HG03280 (cell line): ENCODE results near the gene DCN.

Experiments
- ATAC-seq: cut with Tn5 transposase; IDR thresholded peaks from one replicate; pipeline ENCODE4 v1.9.1; 2021; ENCODE audit warnings: mild to moderate bottlenecking, moderate library complexity; ENCODE audit not compliant: unreplicated experiment

DCN gene

GRCh38 chr12:91188778-91189177 lies 6.2 kb upstream of the DCN start:
- no peak for ATAC-seq

DNA sequence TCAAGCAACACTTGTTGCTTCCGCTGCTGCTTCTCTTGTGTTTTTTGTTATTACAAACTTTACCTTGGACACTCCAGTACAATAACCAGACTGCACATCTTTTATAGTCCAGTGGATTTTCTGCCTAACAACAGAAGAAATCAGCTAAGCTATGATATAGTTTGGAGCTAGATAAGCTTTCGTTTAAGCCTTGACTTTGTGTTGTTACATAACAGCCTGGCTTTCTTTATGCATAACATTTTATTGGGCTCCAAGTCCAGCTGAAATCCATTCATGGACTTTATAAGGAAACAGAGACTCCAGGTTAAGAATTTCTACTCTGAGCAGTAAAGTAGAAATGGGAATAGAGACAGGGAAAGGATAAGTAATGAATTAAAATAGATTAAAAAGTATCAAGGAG lies 3.5 kb upstream of the DCN start:
- no peak for ATAC-seq

DNA sequence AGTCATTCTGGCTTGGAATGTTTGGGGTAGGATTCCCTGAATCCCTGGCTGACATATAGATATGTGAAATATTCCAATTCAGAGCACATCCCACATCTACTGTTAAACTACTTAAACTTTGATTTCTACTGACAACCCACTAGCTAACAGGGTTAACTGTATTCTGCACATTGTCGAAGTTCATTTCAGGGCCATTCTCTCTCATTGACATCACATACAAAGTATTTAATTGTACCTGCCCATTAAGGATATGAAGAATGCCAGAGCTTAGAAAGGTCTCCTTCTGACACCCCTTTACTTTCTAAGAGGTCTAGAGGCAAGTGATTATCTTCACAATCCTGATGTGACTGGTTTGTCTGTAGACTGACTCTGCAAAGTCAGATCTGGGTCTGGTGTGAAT lies 2.8 kb upstream of the DCN start:
- ATAC-seq, result no peak

DNA sequence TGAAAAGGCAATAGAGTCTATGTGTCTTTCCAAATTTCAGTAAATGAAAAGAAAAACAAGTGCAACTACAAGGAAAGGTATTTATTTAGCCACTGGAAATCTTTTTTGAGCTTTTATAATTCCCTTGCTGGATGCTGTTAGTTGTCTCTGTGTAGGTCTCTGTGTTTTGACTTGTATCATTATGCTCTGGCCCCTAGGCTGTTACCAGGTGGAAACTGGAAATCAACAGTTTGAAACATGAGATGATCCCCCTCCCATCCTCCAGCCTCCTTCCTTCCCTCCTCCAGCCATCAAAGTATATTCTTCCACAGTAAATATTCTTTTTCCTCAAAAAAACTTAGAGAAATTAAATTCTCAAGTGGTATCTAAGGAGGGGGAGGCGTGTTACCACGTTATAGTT lies 934 bp upstream of the DCN start:
- no peak for ATAC-seq

- no peak for ATAC-seq
Observed at GRCh38 chr12:91180582-91181395, 1.8 kb downstream of the DCN start.

DNA sequence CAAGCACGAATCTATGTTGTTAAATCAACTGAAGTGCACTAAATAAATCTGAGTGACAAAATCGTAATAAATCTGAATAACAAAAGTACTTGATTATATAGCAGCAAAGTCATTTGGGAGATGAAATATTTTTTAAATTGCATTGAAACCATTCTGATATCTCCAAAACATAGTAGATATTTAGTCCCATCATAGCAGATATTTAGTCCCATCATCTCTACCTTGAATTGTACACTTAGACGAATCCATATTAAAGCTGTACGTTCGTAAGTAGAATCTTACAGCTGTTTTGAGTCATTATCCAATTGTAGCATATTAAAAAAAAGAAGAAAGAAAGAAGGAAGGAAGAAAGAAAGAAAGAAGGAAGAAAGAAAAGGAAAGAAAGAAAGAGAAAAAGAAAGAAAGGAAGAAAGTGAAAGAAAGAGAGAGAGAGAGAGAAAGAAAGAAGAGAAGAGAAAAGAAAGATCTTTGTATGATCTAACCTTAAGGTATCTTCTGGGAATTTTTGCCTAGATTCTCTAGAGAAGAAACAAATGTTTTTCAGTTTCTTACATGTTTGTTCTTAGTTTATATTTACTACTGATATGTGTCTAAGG lies 2.6 kb downstream of the DCN start:
- ATAC-seq, result no peak

GRCh38 chr12:91179315-91179714 lies 3.3 kb downstream of the DCN start:
- ATAC-seq, result no peak

DNA sequence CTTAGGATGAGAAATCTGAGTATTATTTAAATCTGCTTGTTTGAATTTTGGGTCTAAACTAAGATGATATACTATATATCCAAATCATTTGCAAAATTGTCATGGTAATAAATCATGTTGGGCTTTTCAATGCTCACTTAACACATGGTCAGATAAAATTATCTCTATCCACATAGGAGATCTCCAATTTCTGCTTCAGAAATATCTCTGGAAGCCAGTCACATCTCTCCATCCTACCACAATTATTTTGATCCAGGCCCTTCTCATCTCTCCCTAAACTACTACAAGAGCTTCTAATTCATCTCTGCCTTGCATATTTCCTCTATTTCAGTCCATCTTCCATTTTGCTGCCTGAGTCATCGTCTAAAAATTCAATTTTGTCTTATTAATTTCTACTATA lies 3.8 kb downstream of the DCN start:
- no peak for ATAC-seq

GRCh38 chr12:91178139-91178561 lies 4.5 kb downstream of the DCN start:
- ATAC-seq, result no peak

DNA sequence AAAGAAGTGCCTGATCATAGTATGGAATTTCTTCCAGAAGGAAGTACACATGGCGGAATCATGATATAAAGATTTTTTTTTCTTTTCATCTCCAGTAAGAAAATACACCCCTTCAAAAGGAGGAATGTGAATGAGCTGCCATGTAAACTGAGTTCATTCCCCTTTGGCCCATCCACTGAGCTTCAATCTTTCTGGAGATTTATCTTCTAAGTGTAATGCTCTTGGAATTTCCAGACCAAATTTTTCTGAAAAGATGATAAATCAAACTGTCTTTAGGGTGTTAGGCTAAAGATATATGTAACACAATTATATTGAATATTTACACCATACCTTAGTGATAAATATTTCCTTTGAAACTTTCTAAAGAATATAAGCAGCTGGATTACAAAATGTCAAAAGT lies 5.2 kb downstream of the DCN start:
- ATAC-seq, result no peak

DNA sequence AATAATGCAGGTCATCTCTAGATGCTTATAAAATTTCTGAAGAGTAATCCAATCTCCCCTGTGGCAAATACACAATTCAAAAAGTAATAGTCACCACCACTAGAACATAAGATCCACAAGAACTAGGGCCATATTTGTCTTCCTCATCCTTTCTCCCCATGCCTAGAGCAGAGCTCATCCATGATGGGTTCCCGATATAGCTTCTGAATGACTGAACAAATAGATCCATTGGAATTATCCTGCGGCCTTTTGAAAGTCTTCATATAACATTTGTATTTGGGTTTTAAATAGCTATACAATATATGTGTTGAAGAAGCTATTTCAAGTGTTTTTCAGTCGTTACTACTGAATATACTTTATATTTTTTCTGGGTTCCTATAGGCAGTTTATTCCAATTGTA lies 5.7 kb downstream of the DCN start:
- no peak for ATAC-seq

GRCh38 chr12:91176358-91176757 lies 6.3 kb downstream of the DCN start:
- no peak for ATAC-seq

DNA sequence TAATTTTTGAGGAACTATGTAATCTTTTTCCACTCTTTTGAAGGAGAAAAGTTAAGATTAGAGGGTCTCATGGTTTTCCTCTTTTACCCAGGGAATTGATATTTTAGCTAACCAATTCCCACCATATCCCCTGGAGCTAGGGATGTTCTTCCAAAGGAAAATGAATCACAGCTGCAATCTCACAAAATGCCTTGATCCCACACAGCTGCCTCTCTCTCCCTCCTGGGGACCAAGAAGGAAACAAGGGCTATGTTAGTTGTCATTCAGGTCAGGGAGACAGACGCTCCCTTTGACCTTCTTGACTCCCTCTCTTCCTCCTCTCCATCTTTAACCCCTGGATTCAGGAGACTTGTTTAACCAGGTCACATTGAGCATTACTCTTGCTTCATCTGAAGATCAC lies 9.5 kb downstream of the DCN start:
- no peak for ATAC-seq

DNA sequence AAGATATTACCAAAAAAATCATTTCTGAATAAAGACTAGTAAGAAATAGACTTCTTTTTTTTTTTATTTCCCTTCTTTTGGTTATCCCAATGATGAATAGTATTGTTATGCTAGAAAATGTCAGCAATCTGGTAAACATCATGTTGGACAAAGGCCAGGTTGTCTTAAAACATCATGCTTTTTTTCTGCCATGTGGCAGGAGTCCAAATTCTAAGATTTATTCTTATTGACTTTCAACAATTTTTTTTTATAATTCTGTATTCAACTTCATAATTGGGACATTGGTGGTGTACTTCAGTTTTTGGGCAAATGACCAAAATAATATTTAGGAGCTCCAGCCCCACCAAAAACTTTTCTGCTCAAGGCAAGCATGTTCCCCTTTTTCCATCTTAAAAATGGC lies 10.5 kb downstream of the DCN start:
- no peak for ATAC-seq

- ATAC-seq, result no peak
Observed at GRCh38 chr12:91171476-91171875, 11.1 kb downstream of the DCN start.

DNA sequence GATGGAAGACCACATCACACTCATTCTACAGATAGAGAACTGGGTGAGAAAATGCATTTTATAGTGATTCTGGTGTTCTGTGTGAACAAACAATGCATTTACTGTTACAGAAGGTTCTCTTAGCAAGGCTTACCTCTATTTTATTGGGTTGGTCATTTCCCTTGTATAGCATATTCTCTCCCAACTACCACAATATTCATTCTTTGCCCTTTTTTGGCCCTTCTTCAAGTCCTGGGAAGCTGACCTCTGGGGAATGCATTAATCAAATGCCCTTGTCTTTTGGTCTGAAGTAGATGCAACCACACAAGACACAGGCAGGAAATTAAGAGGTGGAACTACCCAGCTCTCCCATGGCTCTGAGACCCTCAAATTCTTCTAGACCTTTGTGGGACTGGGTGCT lies 19.5 kb downstream of the DCN start:
- ATAC-seq, result no peak

GRCh38 chr12:91161009-91161408 lies 21.6 kb downstream of the DCN start:
- no peak for ATAC-seq

- ATAC-seq, result no peak
Observed at GRCh38 chr12:91155990-91156389, 26.6 kb downstream of the DCN start.

GRCh38 chr12:91154131-91154530 lies 28.5 kb downstream of the DCN start:
- ATAC-seq, result no peak

GRCh38 chr12:91144053-91144452 lies 38.6 kb downstream of the DCN start:
- ATAC-seq, result no peak

- no peak for ATAC-seq
Observed at GRCh38 chr12:91143206-91143605, 39.4 kb downstream of the DCN start.

- no peak for ATAC-seq
Observed at GRCh38 chr12:91142221-91142631, 40.4 kb downstream of the DCN start.
